ENCODE data around the gene EPC1. TPM values are rescaled to one million over a fixed set of nuclear protein-coding genes. Genes with fewer than 3 reads are reported as not detected.
A peak's percentile ranks its signal among the peaks of the same experiment; 100 is the strongest.

The EPC1 gene
- polyA plus RNA-seq, 1 of the 3 experiments (the other 2 are of a cell fraction), result 21.8 TPM

- H3K4me3 ChIP-seq (ENCODE audit: low read depth in 2 of 2, low read length in 1 of 2), result no peak overlapping the region
- peaks cover 59% of the 10 kb centered on the region for H4K20me1 ChIP-seq (ENCODE audit: insufficient read depth)
- H3K27me3 ChIP-seq (ENCODE audit: insufficient read depth), result no peaks in the 10 kb centered on the region
- 0 out of 4 replicates have a peak overlapping the region, but pooled peaks of 1 of the 2 experiments have one; percentile 16 for H3K27ac ChIP-seq (ENCODE audit: low read depth in 2 of 2, low read length in 1 of 2)
- TF ChIP-seq USF2 (IDR thresholded peaks at IDR 0.05; ENCODE audit: borderline replicate concordance, low read depth, low read length) (no peak), CHD2 (IDR thresholded peaks at IDR 0.05; ENCODE audit: low read length, partially characterized antibody) (no peak), TAF1 (IDR thresholded peaks at IDR 0.05; ENCODE audit: borderline replicate concordance, low read depth, low read length) (no peak), GABPA (IDR thresholded peaks at IDR 0.05; ENCODE audit: low read depth) (no peak), RAD21 (IDR thresholded peaks at IDR 0.05; ENCODE audit: low read length) (no peak), RXRA (IDR thresholded peaks at IDR 0.05; ENCODE audit: borderline replicate concordance, low read depth) (no peak), MEF2A (IDR thresholded peaks at IDR 0.05; ENCODE audit: borderline replicate concordance, low read depth) (no peak), SIN3A (IDR thresholded peaks at IDR 0.05; ENCODE audit: borderline replicate concordance, low read depth, low read length) (no peak), TCF12 (IDR thresholded peaks at IDR 0.05) (no peak), NRF1 (IDR thresholded peaks at IDR 0.05; ENCODE audit: low read depth, low read length) (no peak), JUND (IDR thresholded peaks at IDR 0.05) (no peak), MAX (IDR thresholded peaks at IDR 0.05; ENCODE audit: low read depth) (no peak), FOXJ3 (CRISPR knock-in tag; IDR thresholded peaks at IDR 0.05) (no peak), FOSL2 (IDR thresholded peaks at IDR 0.05; ENCODE audit: borderline replicate concordance, low read depth) (no peak)
- TF ChIP-seq, protein P1, sequence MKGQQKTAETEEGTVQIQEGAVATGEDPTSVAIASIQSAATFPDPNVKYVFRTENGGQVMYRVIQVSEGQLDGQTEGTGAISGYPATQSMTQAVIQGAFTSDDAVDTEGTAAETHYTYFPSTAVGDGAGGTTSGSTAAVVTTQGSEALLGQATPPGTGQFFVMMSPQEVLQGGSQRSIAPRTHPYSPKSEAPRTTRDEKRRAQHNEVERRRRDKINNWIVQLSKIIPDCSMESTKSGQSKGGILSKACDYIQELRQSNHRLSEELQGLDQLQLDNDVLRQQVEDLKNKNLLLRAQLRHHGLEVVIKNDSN (IDR thresholded peaks at IDR 0.05; ENCODE audit: borderline replicate concordance, low read depth), result no peak
- TF ChIP-seq, protein P2, sequence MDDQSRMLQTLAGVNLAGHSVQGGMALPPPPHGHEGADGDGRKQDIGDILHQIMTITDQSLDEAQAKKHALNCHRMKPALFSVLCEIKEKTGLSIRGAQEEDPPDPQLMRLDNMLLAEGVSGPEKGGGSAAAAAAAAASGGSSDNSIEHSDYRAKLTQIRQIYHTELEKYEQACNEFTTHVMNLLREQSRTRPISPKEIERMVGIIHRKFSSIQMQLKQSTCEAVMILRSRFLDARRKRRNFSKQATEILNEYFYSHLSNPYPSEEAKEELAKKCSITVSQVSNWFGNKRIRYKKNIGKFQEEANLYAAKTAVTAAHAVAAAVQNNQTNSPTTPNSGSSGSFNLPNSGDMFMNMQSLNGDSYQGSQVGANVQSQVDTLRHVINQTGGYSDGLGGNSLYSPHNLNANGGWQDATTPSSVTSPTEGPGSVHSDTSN (IDR thresholded peaks at IDR 0.05), result no peak
- TF ChIP-seq, protein P3, sequence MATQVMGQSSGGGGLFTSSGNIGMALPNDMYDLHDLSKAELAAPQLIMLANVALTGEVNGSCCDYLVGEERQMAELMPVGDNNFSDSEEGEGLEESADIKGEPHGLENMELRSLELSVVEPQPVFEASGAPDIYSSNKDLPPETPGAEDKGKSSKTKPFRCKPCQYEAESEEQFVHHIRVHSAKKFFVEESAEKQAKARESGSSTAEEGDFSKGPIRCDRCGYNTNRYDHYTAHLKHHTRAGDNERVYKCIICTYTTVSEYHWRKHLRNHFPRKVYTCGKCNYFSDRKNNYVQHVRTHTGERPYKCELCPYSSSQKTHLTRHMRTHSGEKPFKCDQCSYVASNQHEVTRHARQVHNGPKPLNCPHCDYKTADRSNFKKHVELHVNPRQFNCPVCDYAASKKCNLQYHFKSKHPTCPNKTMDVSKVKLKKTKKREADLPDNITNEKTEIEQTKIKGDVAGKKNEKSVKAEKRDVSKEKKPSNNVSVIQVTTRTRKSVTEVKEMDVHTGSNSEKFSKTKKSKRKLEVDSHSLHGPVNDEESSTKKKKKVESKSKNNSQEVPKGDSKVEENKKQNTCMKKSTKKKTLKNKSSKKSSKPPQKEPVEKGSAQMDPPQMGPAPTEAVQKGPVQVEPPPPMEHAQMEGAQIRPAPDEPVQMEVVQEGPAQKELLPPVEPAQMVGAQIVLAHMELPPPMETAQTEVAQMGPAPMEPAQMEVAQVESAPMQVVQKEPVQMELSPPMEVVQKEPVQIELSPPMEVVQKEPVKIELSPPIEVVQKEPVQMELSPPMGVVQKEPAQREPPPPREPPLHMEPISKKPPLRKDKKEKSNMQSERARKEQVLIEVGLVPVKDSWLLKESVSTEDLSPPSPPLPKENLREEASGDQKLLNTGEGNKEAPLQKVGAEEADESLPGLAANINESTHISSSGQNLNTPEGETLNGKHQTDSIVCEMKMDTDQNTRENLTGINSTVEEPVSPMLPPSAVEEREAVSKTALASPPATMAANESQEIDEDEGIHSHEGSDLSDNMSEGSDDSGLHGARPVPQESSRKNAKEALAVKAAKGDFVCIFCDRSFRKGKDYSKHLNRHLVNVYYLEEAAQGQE (IDR thresholded peaks at IDR 0.05; ENCODE audit: low read depth, low read length), result no peak
- no peak for DNase-seq
- no peak overlapping the region for H2AFZ ChIP-seq (ENCODE audit: low read depth)
- H3K9me2 ChIP-seq, result no peaks in the 10 kb centered on the region
- CTCF ChIA-PET, result interaction anchor here (1.1 to 2.9 kb wide), 2 partner anchors 51 to 73 kb away, joined by 3 to 13 read pairs; no protein-coding TSS in a partner anchor
- no peak overlapping the region for H3K4me2 ChIP-seq
- H3K36me3 ChIP-seq (replicated peaks in 1 of 2; ENCODE audit: control insufficient read depth in 1 of 2, insufficient read depth in 2 of 2, low read length in 1 of 2), result peaks cover 22 to 30% of the 10 kb centered on the region in 2 experiments
- POLR2A ChIA-PET, result no interaction called here
- H3F3A ChIP-seq (replicated peaks; ENCODE audit: insufficient read depth), result peaks cover 28% of the 10 kb centered on the region
- peaks cover 82% of the 10 kb centered on the region for H3K79me2 ChIP-seq (ENCODE audit: insufficient read depth)
- no peak overlapping the region for H3K9ac ChIP-seq
- WGBS (ENCODE audit: low lambda C conversion rate), result 90% methylated on average over 2 of the region's 2 CpGs
- peaks cover 0 to 6% of the 10 kb centered on the region in 2 experiments; a peak in 3 of 4 replicates for H3K4me1 ChIP-seq (ENCODE audit: control insufficient read depth in 1 of 2, insufficient read depth in 2 of 2, low read depth in 1 of 2, low read length in 1 of 2)
- H3K9me3 ChIP-seq, result no peaks in the 10 kb centered on the region
These were observed 51.9 kb downstream of the EPC1 start for GRCh38 chr10:32295027-32295426.

Measured in SK-N-SH (cell line).